Vagina (tissue), 2 donors: ENCODE data around the gene CDH13. TPM values are rescaled to one million over a fixed set of nuclear protein-coding genes. Genes with fewer than 3 reads are reported as not detected.

Source experiments
- DNase-seq, 2 donors: peaks; one replicate each; pipeline ENCODE4 v3.0.0-alpha.2; 2017; ENCODE audit errors: extremely low spot score in 2 of 2
- H3K27ac ChIP-seq: fragments of 200-600 bp; sonication (generic); one replicate; pipeline ENCODE4 v1.5.1; 2019
- H3K27me3 ChIP-seq: fragments of 200-600 bp; sonication (generic); one replicate; pipeline ENCODE4 v1.5.1; 2019
- H3K36me3 ChIP-seq, 2 donors: fragments of 200-600 bp; sonication (generic); one replicate each; pipeline ENCODE4 v1.5.1; 2017 to 2019
- H3K4me1 ChIP-seq: fragments of 200-600 bp; sonication (generic); one replicate; pipeline ENCODE4 v1.5.1; 2019
- H3K4me3 ChIP-seq, 2 donors: fragments of 200-600 bp; sonication (generic); 1 replicate in 1 of 2; 2 replicates in 1 of 2; pipeline ENCODE4 v1.5.1; 2016 to 2019
- H3K9me3 ChIP-seq: fragments of 200-600 bp; sonication (generic); one replicate; pipeline ENCODE4 v1.5.1; 2019
- POLR2A ChIP-seq, 2 donors: fragments of 450-650 bp; IDR thresholded peaks; one replicate each; pipeline ENCODE4 v1.6.1; 2017; ENCODE audit warnings: antibody characterized with exemption in 2 of 2, mild to moderate bottlenecking in 2 of 2, moderate library complexity in 2 of 2
- POLR2AphosphoS5 ChIP-seq, 2 donors: sonication (generic); formaldehyde crosslinking; IDR thresholded peaks; one replicate each; pipeline ENCODE4 v1.9.0; 2017; ENCODE audit warnings: antibody characterized with exemption in 2 of 2, mild to moderate bottlenecking in 2 of 2, low read depth in 1 of 2; ENCODE audit not compliant: insufficient read depth in 1 of 2
- intact Hi-C: fragments of 100-400 bp; cut with DNase I; formaldehyde crosslinking; loops from one replicate; pipeline ENCODE4 v1.15.1; 2023
- total RNA-seq: library from RNA; depleted of rRNA; stranded (reverse); fragments of >200 nt; gene quantifications from one replicate; pipeline ENCODE4 v1.2.3, GENCODE V29; 2016
- TF ChIP-seq, protein P1 (sequence below), 3 experiments: fragments of 450-650 bp in 2 of 3; fragments of 200-600 bp in 1 of 3; sonication (generic) in 1 of 3; IDR thresholded peaks; one replicate each; pipeline ENCODE4 v1.5.1; 2017 to 2019; ENCODE audit warnings: antibody characterized with exemption in 3 of 3, mild to moderate bottlenecking in 2 of 3, moderate library complexity in 2 of 3

The CDH13 gene
- total RNA-seq, 1 donor from 2014 or later: 123 TPM

DNA sequence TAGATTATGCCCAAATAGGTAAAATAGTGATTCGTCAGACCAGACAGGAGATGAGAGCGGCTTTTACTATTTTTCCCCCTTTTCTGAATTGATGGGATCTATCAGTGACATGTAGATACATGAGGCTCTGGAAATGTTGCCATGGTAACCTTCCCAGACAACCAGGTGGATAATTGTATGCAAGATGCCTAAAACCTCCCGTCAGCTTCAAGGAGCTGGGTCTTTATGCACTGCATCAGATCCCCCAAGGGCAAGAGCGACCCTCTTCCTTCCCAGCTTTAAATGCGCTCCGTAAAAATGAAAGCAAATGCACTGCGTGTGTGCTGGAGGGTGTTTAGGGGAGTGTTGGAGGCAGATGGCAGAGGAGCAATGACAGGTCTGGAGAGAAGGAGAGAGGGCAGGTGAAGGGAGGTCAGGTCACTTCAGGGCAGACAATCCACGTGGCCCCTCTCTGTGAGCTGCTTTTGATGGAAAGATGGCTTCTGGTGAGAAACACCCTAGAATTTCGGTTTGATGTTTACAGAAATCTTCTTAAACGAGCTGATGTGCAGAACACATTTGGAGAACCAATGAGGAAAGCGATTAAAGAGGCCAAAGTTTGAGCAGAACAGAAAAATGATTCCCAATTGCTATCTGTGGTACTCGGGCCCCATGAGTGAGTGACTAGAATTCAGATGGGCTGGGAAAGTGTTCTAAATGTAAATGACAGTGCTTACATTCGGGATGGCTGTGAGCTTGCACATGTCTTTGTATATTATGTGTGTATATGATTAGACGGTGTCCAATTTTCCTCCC is 719.3 kb downstream of the CDH13 start:
- intact Hi-C loops: no loop called here
- H3K27ac ChIP-seq: no peak overlapping the region
- no peak for DNase-seq
- H3K9me3 ChIP-seq: no peaks in the 10 kb centered on the region
- H3K4me1 ChIP-seq: no peaks in the 10 kb centered on the region
- H3K36me3 ChIP-seq: no peaks in the 10 kb centered on the region
- TF ChIP-seq POLR2A (IDR thresholded peaks at IDR 0.05) (no peak), POLR2AphosphoS5 (IDR thresholded peaks at IDR 0.05; ENCODE audit: insufficient read depth in 1 of 2, low read depth in 1 of 2) (no peak)
- TF ChIP-seq, protein P1, sequence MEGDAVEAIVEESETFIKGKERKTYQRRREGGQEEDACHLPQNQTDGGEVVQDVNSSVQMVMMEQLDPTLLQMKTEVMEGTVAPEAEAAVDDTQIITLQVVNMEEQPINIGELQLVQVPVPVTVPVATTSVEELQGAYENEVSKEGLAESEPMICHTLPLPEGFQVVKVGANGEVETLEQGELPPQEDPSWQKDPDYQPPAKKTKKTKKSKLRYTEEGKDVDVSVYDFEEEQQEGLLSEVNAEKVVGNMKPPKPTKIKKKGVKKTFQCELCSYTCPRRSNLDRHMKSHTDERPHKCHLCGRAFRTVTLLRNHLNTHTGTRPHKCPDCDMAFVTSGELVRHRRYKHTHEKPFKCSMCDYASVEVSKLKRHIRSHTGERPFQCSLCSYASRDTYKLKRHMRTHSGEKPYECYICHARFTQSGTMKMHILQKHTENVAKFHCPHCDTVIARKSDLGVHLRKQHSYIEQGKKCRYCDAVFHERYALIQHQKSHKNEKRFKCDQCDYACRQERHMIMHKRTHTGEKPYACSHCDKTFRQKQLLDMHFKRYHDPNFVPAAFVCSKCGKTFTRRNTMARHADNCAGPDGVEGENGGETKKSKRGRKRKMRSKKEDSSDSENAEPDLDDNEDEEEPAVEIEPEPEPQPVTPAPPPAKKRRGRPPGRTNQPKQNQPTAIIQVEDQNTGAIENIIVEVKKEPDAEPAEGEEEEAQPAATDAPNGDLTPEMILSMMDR (IDR thresholded peaks at IDR 0.05): no peak
- H3K27me3 ChIP-seq: no peaks in the 10 kb centered on the region
- no peak overlapping the region for H3K4me3 ChIP-seq

DNA sequence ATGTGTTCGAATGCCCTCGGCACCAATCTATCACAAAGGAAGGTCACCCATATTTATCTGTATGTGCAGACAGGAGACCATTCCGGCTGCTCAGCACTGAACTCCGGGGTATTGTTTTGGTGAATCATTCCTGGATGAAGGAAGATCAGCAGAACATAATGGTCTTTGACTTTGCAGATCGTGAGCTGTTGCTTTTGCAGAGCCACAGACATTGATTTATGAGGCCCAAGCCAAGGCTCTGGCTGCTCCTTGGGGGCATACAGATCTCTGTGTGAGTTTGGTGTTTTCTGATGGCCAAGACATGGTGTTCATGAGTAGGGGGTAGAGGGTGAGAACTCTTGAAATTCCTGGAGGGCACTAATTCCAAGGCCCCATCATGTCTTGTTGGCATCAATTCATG is 722.2 kb downstream of the CDH13 start:
- intact Hi-C loops: no loop called here
- no peak for DNase-seq
- Histone ChIP-seq H3K9me3 (no peaks in the 10 kb centered on the region), H3K27ac (no peak overlapping the region), H3K4me1 (no peaks in the 10 kb centered on the region), H3K36me3 (no peaks in the 10 kb centered on the region), H3K4me3 (no peak overlapping the region), H3K27me3 (no peaks in the 10 kb centered on the region)
- TF ChIP-seq POLR2A (IDR thresholded peaks at IDR 0.05) (no peak), POLR2AphosphoS5 (IDR thresholded peaks at IDR 0.05; ENCODE audit: insufficient read depth in 1 of 2, low read depth in 1 of 2) (no peak)
- TF ChIP-seq, protein P1 (IDR thresholded peaks at IDR 0.05): no peak

DNA sequence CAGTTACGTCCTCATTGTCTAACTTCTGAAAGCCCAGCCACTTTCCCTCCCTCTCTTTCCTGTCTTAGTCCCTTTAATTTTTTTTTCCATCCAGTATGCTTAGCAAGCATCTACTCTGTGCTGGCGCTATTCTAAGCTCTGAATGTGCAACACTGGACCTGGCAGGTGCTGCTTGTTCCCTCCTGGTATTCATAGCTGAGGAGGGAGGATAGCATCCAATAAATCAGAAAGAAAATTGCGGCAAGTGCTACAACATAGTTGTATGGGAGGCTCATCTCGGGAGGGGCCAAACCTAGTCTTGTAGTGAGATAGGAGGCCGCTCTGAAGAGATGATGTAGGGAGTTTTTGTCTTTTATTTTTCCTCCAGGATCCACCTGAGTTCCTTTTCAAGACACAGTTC is 723.7 kb downstream of the CDH13 start:
- Histone ChIP-seq H3K4me1 (no peaks in the 10 kb centered on the region), H3K27ac (no peak overlapping the region), H3K36me3 (no peaks in the 10 kb centered on the region), H3K4me3 (no peak overlapping the region), H3K27me3 (no peaks in the 10 kb centered on the region), H3K9me3 (no peaks in the 10 kb centered on the region)
- intact Hi-C loops: no loop called here
- TF ChIP-seq POLR2AphosphoS5 (IDR thresholded peaks at IDR 0.05; ENCODE audit: insufficient read depth in 1 of 2, low read depth in 1 of 2): no peak
- no peak for TF ChIP-seq POLR2A (IDR thresholded peaks at IDR 0.05)
- TF ChIP-seq, protein P1 (IDR thresholded peaks at IDR 0.05): no peak
- no peak for DNase-seq

DNA sequence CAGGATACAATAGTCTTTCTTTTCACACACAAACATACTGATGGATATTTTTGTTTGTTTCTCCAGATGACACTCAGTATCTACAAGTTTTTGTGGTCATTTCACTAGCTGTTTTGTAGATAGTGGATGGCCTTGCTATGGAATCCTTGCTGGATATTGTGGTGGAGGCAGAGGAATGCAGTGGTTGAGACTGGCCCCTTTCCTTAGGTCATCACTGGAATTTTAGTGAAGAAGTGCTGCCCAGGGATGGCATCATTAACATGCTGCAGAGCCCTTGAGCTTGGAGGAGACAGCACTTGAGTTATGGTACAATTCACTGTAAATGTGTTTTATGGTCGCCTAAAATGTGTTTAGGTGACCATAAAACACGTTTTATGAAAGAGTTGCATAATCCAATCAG is 725.1 kb downstream of the CDH13 start:
- H3K36me3 ChIP-seq: no peaks in the 10 kb centered on the region
- H3K27me3 ChIP-seq: no peaks in the 10 kb centered on the region
- TF ChIP-seq, protein P1 (IDR thresholded peaks at IDR 0.05): no peak
- no peak overlapping the region for H3K27ac ChIP-seq
- no peaks in the 10 kb centered on the region for H3K9me3 ChIP-seq
- H3K4me3 ChIP-seq: no peak overlapping the region
- no peak for DNase-seq
- no peaks in the 10 kb centered on the region for H3K4me1 ChIP-seq
- intact Hi-C loops: no loop called here

DNA sequence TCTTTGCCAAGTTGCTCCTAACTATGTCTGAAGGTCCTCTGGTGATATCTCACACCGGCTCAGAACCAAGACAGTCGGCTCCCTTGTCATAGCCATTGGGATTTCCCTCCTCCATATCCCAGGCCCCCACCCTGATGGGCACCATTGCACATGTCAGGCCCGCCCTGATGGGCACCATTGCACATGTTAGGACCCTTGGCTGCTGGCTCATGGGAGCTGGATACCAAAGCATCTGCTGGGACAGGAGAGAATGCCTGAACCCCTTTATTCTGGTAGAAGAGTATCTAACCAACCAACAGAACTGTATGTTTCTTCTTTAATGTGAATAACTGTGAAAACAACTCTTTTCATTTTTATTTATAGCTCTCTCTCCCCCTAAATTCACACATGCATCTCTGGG is 726.5 kb downstream of the CDH13 start:
- no peak overlapping the region for H3K27ac ChIP-seq
- no peak for DNase-seq
- no peak overlapping the region for H3K4me3 ChIP-seq
- no peaks in the 10 kb centered on the region for H3K36me3 ChIP-seq
- no peaks in the 10 kb centered on the region for H3K27me3 ChIP-seq
- H3K9me3 ChIP-seq: no peaks in the 10 kb centered on the region
- TF ChIP-seq POLR2A (IDR thresholded peaks at IDR 0.05) (no peak), POLR2AphosphoS5 (IDR thresholded peaks at IDR 0.05; ENCODE audit: insufficient read depth in 1 of 2, low read depth in 1 of 2) (no peak)
- TF ChIP-seq, protein P1 (IDR thresholded peaks at IDR 0.05): no peak
- intact Hi-C loops: no loop called here
- H3K4me1 ChIP-seq: no peaks in the 10 kb centered on the region
